H9 (cell line): ENCODE results near the gene TADA3. TPM values are rescaled to one million over a fixed set of nuclear protein-coding genes. Genes with fewer than 3 reads are reported as not detected.

Experiments used
- DNase-seq: peaks from one replicate; pipeline ENCODE4 v3.0.0-alpha.2; 2017
- H2AFZ ChIP-seq: one replicate; pipeline ENCODE4 v1.6.1; 2013; ENCODE audit warnings: mild to moderate bottlenecking, low read length, control low read depth, moderate library complexity
- H2AK5ac ChIP-seq: 2 replicates; pipeline ENCODE4 v1.6.1; 2013; ENCODE audit warnings: low read length, control low read depth, mixed read lengths; ENCODE audit not compliant: insufficient read length
- H2BK120ac ChIP-seq: one replicate; pipeline ENCODE4 v1.6.1; 2013; ENCODE audit warnings: low read depth, mild to moderate bottlenecking, low read length, control low read depth, inconsistent platforms; ENCODE audit not compliant: poor library complexity, severe bottlenecking
- H2BK12ac ChIP-seq: 2 replicates; pipeline ENCODE4 v1.6.1; 2013; ENCODE audit warnings: low read length, control low read depth, mixed read lengths, low read depth; ENCODE audit not compliant: insufficient read length
- H2BK15ac ChIP-seq: 2 replicates; pipeline ENCODE4 v1.6.1; 2013; ENCODE audit warnings: low read depth, low read length, control low read depth
- H2BK20ac ChIP-seq: one replicate; pipeline ENCODE4 v1.6.1; 2013; ENCODE audit warnings: low read depth, mild to moderate bottlenecking, low read length, control low read depth, inconsistent platforms; ENCODE audit not compliant: poor library complexity, severe bottlenecking
- H2BK5ac ChIP-seq: 2 replicates; pipeline ENCODE4 v1.6.1; 2013; ENCODE audit warnings: low read length, control low read depth, mixed read lengths; ENCODE audit not compliant: insufficient read length
- H3K14ac ChIP-seq: 2 replicates; pipeline ENCODE4 v1.6.1; 2013; ENCODE audit warnings: low read length, control low read depth; ENCODE audit not compliant: insufficient read depth
- H3K18ac ChIP-seq: 2 replicates; pipeline ENCODE4 v1.6.1; 2013; ENCODE audit warnings: low read depth, mild to moderate bottlenecking, mixed read lengths, low read length, control low read depth; ENCODE audit not compliant: insufficient read length
- H3K23ac ChIP-seq: 2 replicates; pipeline ENCODE4 v1.6.1; 2013; ENCODE audit warnings: low read length, control low read depth, mixed read lengths, low read depth; ENCODE audit not compliant: insufficient read length
- H3K23me2 ChIP-seq: 2 replicates; pipeline ENCODE4 v1.6.1; 2013; ENCODE audit warnings: low read depth, mild to moderate bottlenecking, mixed read lengths, low read length, control low read depth; ENCODE audit not compliant: insufficient read length, poor library complexity, severe bottlenecking
- H3K27ac ChIP-seq: 2 replicates; pipeline ENCODE4 v1.5.1; 2013; ENCODE audit warnings: low read length, control low read depth, mixed read lengths, low read depth; ENCODE audit not compliant: insufficient read length
- H3K27me3 ChIP-seq: 2 replicates; pipeline ENCODE4 v1.6.1; 2013; ENCODE audit warnings: low read length, control low read depth, inconsistent platforms; ENCODE audit not compliant: insufficient read depth
- H3K4ac ChIP-seq: 2 replicates; pipeline ENCODE4 v1.6.1; 2013; ENCODE audit warnings: low read depth, mild to moderate bottlenecking, control low read depth, inconsistent platforms, low read length, moderate library complexity
- H3K4me1 ChIP-seq: 2 replicates; pipeline ENCODE4 v1.6.1; 2013; ENCODE audit warnings: low read length, control low read depth, inconsistent platforms; ENCODE audit not compliant: insufficient read depth
- H3K4me2 ChIP-seq: 2 replicates; pipeline ENCODE4 v1.6.1; 2013; ENCODE audit warnings: low read length, control low read depth, mixed read lengths; ENCODE audit not compliant: insufficient read length, insufficient read depth
- H3K56ac ChIP-seq: 2 replicates; pipeline ENCODE4 v1.6.1; 2013; ENCODE audit warnings: low read depth, mild to moderate bottlenecking, mixed read lengths, low read length, control low read depth; ENCODE audit not compliant: insufficient read length
- H3K79me1 ChIP-seq: 2 replicates; pipeline ENCODE4 v1.6.1; 2013; ENCODE audit warnings: low read depth, mild to moderate bottlenecking, moderate library complexity, low read length, control low read depth, inconsistent platforms; ENCODE audit not compliant: insufficient read depth, poor library complexity, severe bottlenecking
- H3K79me2 ChIP-seq: 2 replicates; pipeline ENCODE4 v1.6.1; 2013; ENCODE audit warnings: low read length, control low read depth, inconsistent platforms; ENCODE audit not compliant: insufficient read depth
- H3K9ac ChIP-seq: 2 replicates; pipeline ENCODE4 v1.6.1; 2013; ENCODE audit warnings: low read length, control low read depth, mixed read lengths; ENCODE audit not compliant: insufficient read length; ENCODE audit errors: extremely low read depth
- H3K9me3 ChIP-seq: one replicate; pipeline ENCODE4 v1.6.1; 2013; ENCODE audit warnings: low read depth, low read length, inconsistent platforms; ENCODE audit not compliant: control insufficient read depth
- H3T11ph ChIP-seq: one replicate; pipeline ENCODE4 v1.6.1; 2013; ENCODE audit warnings: mild to moderate bottlenecking, low read length, control low read depth, inconsistent platforms
- H4K20me1 ChIP-seq: one replicate; pipeline ENCODE4 v1.6.1; 2013; ENCODE audit not compliant: control insufficient read depth, insufficient read length, insufficient read depth
- H4K5ac ChIP-seq: 2 replicates; pipeline ENCODE4 v1.6.1; 2013; ENCODE audit warnings: low read depth, mild to moderate bottlenecking, mixed read lengths, low read length, control low read depth; ENCODE audit not compliant: insufficient read length
- H4K8ac ChIP-seq: replicated peaks from 2 replicates; pipeline ENCODE4 v1.6.1; 2013; ENCODE audit warnings: low read length, control low read depth, mixed read lengths, low read depth; ENCODE audit not compliant: insufficient read length
- H4K91ac ChIP-seq: 2 replicates; pipeline ENCODE4 v1.6.1; 2013; ENCODE audit warnings: low read depth, mild to moderate bottlenecking, moderate library complexity, mixed read lengths, low read length, control low read depth; ENCODE audit not compliant: insufficient read length
- H3K27ac Mint-ChIP-seq, 3 experiments: 2 replicates in 2 of 3; 3 replicates in 1 of 3; pipeline ENCODE4 v1.8.0; 2020 to 2021; ENCODE audit warnings: mixed read lengths in 3 of 3, mild to moderate bottlenecking in 1 of 3, moderate library complexity in 1 of 3
- H3K27me3 Mint-ChIP-seq: 2 replicates; pipeline ENCODE4 v1.8.0; 2021; ENCODE audit warnings: low read depth, mild to moderate bottlenecking, moderate library complexity, mixed read lengths
- H3K36me3 Mint-ChIP-seq, 3 experiments: 2 replicates in 2 of 3; 3 replicates in 1 of 3; pipeline ENCODE4 v1.8.0; 2020 to 2021; ENCODE audit warnings: low read depth in 3 of 3, mixed read lengths in 3 of 3; ENCODE audit not compliant: insufficient read depth in 1 of 3
- H3K4me1 Mint-ChIP-seq, 2 experiments: 2 replicates each; pipeline ENCODE4 v1.8.0; 2020; ENCODE audit warnings: mixed read lengths in 2 of 2
- H3K4me3 Mint-ChIP-seq, 2 experiments: 2 replicates in 1 of 2; 3 replicates in 1 of 2; pipeline ENCODE4 v1.8.0; 2020 to 2021; ENCODE audit warnings: mild to moderate bottlenecking in 2 of 2, mixed read lengths in 2 of 2, moderate library complexity in 1 of 2
- H3K9me3 Mint-ChIP-seq, 2 experiments: 2 replicates in 1 of 2; 3 replicates in 1 of 2; pipeline ENCODE4 v1.8.0; 2020; ENCODE audit warnings: mild to moderate bottlenecking in 2 of 2, mixed read lengths in 2 of 2, moderate library complexity in 1 of 2
- CTCF ChIP-seq: fragments of 200-600 bp; sonication (generic); conservative IDR thresholded peaks from 3 replicates; pipeline ENCODE4 v1.8.0; 2021; ENCODE audit warnings: antibody characterized with exemption, mild to moderate bottlenecking
- WGBS: extraction: QIAGEN DNeasy Blood & Tissue Kit; methylation state at CpG from one replicate; pipeline ENCODE4 v1.1.7; 2013; ENCODE audit warnings: missing lambda C conversion rate, low lambda C conversion rate, mixed read lengths; ENCODE audit not compliant: insufficient read length; ENCODE audit errors: extremely low coverage; 5-methylcytosine and 5-hydroxymethylcytosine counted together
- total RNA-seq: library from RNA; stranded (reverse); gene quantifications from 2 replicates; pipeline ENCODE4 v1.2.1, GENCODE V29; 2021

Gene TADA3
- total RNA-seq, 1 experiment from 2014 or later, result 49.8 TPM

DNA sequence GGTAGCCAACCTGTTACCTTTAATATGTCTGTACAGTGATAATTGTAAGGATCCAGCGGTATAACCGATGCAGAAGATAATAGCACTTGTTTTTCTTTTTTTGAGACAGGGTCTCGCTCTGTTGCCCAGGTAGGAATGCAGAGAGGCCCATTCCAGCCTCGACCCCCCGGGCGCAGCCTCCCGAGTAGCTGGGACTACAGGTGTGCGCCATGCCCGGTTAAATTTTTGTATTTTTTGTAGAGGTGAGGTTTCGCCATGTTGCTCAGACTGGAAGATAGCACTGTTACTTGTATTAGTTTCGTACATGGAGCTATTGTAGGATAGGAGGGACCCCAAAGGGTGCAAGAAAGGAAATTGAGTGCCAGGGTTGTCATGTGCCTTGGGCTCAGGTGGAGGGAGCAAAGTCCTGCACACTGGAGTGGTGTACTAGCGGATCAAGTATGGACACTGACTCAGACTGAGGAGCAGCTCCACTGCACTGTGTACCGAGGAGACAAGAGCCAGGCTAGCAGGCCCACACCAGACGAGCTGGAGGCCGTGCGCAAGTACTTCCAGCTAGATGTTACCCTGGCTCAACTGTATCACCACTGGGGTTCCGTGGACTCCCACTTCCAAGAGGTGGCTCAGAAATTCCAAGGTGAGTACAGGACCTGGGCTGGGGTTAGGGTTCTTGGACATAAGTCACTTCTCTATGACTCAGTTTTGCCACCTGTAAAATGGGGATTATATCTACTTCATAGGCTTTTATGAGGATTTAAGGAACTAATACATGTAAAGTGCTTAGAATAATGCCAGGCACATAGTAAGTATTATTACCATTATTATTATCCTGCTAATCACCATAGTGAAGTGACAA is 41.5 kb downstream of the TADA3 start:
- no peak overlapping the region for H3T11ph ChIP-seq
- no peak overlapping the region for H2AK5ac ChIP-seq
- H3K27me3 ChIP-seq, result no peaks in the 10 kb centered on the region
- no peak overlapping the region for H2BK5ac ChIP-seq
- peak overlapping the region; percentile 62 for H3K4me2 ChIP-seq
- no peak overlapping the region for H3K18ac ChIP-seq
- no peak overlapping the region for H3K27ac ChIP-seq
- Mint-ChIP-seq H3K36me3 (peaks cover 34 to 83% (median 67%) of the 10 kb centered on the region in 3 experiments; a peak in 6 of 7 replicates), H3K4me1 (peaks cover 13% of the 10 kb centered on the region in 2 experiments), H3K9me3 (no peaks in the 10 kb centered on the region), H3K27ac (peak overlapping the region; percentile 91 to 100 (median 99); a peak in 4 of 7 replicates), H3K27me3 (no peaks in the 10 kb centered on the region; the same call in 1 of the 2 replicates), H3K4me3 (peak overlapping the region; percentile 91 to 94)
- WGBS, result no CpG with 5 or more reads among the region's 17 CpGs
- H4K5ac ChIP-seq, result no peak overlapping the region
- no peak overlapping the region for H2BK120ac ChIP-seq
- H3K79me2 ChIP-seq, result no peaks in the 10 kb centered on the region
- TF ChIP-seq CTCF, result no peak
- no peaks in the 10 kb centered on the region for H3K9me3 ChIP-seq
- H4K91ac ChIP-seq, result no peak overlapping the region
- no peak overlapping the region for H2BK12ac ChIP-seq
- no peak for DNase-seq
- no peak overlapping the region for H3K56ac ChIP-seq
- H4K8ac ChIP-seq, result no peak overlapping the region
- H3K23me2 ChIP-seq, result no peaks in the 10 kb centered on the region
- peak overlapping the region; percentile 59 for H3K9ac ChIP-seq
- H3K4ac ChIP-seq, result no peak overlapping the region
- no peak overlapping the region for H3K14ac ChIP-seq
- no peaks in the 10 kb centered on the region for H4K20me1 ChIP-seq
- no peak overlapping the region for H3K23ac ChIP-seq
- H3K79me1 ChIP-seq, result no peaks in the 10 kb centered on the region
- H3K4me1 ChIP-seq, result no peaks in the 10 kb centered on the region
- no peak overlapping the region for H2BK20ac ChIP-seq
- H2AFZ ChIP-seq, result no peak overlapping the region
- no peak overlapping the region for H2BK15ac ChIP-seq
